NCI-H446 (cell line): ENCODE data around the gene FBXO31.
"Not testable (repeated sequence)": the region's sequence is repeated elsewhere in the genome, so short reads cannot be mapped to it uniquely, and the experiment has no call there.

Source experiments
- DNase-seq, 2 experiments: peaks; one replicate each; lab custom pipeline; 2025; lab: John Stamatoyannopoulos, UW

Gene FBXO31

DNA sequence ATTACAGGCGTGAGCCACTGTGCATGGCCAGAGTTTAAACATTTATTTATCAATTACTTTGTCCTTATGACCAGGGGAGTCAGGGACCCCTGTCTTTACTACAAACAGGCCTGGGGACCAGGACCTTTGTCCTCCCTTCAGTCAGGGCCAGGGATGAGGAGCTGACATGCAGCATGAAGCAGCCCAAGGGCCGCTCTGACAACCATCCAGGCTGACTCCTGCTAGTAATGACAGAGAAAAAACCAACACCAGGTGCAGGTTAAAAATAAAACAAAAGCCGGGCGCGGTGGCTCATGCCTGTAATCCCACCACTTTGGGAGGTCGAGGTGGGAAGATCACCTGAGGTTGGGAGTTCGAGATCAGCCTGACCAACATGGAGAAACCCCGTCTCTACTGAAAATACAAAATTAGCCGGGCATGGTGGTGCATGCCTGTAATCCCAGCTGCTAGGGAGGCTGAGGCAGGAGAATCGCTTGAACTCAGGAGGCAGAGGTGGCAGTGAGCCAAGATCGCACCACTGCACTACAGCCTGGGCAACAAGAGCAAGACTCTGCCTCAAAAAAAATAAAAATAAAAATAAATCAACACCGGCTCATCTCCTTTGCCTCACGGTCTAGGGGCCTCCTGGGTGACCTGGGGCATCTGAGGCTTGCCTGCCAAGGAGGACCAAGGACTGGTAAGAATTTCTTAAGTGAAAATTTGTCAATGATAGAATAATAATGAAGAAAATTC lies 20.6 kb downstream of the FBXO31 start:
- DNase-seq = not testable (repeated sequence)

DNA sequence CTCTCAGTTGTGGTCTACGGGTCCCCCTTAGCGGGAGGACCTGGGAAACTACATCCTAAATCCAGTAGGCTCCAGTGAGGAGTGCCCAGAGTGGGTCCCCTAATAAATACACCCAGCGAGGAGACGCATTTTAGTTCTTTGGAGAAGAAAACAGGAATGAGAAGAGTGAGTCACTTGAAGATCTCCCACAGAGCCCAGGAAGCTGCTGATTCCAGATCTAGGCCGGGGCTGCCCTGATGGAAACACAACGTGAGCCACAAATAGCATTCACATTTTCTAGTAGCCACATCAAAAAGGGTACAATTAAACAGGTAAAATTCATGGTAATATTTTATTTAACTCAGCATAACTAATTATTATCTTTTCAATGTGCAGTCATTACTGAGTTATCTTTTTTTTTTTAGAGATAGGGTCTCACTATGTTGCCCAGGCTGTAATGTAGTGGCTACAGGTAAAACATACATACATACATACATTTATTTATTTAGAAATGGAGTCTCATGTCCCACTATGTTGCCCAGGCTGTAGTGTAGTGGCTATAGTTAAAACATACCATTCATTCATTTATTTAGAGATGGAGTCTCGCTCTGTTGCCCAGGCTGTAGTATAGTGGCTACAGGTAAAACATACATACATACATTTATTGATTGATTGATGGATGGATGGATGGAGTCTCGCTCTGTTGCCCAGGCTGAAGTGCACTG lies 21.5 kb downstream of the FBXO31 start:
- DNase-seq = no peak

DNA sequence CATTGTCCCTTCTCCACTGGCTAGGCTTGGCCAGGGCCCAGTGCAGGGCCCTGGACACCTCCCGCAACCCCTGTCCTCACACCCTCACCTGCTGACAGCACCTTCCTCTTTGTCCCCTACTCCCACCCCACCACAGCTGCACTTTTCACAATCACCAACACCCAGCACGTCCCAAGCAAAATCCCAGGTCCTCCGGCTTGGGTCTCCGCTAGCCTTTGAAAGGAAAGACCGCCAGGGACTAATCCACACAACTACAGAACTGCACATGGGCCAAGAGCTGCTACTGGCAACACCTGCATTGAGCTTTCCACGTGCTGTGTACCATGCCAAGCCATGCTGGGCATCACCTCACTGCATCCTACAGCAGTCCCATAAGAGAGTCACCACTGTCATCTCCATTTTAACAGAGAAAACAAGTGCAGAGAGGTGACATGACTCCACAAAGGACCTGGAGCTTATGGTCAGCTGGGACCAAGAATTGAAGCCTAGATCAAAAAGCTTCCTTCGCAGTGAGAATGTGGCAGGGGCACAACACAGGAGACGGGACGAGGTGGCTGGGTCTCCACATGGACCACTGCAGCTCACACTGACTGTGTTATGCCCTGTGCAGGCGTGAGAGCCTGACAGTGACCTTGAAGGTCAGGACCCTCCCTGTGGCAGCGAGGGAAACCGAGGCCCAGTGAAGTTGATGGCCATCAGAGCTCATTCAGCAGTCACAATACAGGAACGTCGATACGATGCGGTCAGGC lies 22.5 kb downstream of the FBXO31 start:
- no peak for DNase-seq

DNA sequence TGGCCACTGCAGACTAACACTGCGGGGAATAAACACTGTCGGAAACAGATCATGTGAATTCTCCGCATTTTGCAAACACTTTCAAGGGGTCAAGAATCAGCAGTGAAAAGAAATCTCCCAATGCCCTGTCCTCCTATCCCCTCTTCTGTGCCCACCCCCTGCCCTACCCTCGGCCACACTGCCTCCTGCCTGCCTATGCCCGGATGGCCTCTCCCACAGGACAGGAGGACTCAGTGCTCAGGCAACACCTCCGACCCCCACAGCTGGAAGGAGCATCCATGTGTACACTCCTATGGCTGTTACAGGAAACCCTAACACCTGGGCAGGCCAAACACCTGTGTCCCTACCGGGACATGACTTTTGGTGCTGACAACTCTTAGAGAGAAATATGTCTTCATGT lies 24.5 kb downstream of the FBXO31 start:
- DNase-seq = no peak

DNA sequence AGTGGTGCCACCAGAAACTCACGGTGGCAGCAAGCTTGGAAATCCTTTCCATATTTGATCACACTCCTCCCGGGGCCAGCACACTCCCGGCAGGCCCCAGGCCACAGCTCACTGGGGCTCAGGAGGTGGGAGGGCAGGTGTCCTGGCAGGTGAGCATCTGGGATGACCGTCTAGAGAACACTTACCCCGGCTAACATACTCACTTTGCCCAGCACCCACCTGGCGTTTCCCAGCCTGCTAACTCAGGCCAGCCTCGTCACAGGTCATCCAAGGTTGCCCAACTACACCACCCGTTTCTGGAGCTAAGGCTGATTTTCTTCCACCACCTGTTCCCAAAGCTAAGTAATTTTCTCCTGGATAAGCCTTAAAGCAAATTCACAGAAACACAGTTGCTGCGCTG lies 24.9 kb downstream of the FBXO31 start:
- DNase-seq = no peak

DNA sequence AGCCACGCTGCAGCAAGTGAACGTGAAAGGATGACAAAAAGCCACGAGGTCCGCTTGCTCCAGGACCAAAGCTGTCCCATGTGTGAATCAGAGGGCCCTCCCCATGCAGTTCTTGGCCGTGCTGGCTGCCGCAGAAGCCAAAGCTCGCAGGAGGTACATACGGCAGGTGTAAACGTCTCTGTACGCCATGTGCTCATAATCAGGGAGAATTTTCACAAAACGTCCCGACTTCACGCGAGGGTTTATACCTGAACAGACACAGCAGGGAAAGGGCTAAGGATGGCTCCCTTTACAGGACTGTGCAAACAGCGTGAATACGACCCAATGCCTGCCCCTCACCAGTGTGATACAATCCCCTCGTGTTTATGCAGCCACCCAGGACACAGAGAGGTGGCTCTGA lies 25.3 kb downstream of the FBXO31 start:
- no peak for DNase-seq

DNA sequence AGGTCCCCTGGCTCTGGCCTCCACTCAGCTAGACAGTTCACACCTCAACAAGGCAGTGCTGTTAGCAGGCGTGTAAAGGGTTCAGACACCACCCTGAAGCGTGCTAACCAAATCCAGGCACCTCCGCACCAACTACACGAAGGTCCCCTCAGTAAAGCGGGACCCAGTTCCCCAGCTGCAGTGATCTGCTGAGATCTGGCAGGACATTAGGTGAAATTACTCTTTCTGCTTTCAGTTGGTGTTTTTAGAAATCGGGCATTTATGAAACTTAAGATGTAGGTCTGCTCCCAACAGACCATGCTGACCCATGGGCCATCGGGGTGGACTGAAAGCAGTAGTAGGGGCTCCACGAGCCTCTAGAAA lies 27.1 kb downstream of the FBXO31 start:
- no peak for DNase-seq

DNA sequence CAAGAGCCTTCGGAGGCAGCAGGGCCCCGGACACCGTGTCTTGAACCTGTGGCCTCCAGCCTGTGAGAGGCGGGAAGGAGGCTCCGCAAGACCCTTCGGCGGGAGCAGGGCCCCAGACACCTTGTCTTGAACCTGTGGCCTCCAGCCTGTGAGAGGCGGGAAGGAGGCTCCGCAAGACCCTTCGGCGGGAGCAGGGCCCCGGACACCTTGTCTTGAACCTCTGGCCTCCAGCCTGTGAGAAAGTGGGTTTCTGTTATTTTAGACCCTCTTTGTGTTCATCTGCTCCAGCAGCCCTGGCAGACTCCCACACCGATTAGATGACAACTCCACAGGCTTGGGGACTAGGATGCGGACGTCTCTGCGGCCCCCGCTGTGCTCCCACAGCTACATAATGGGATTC lies 30.0 kb downstream of the FBXO31 start:
- DNase-seq = no peak

DNA sequence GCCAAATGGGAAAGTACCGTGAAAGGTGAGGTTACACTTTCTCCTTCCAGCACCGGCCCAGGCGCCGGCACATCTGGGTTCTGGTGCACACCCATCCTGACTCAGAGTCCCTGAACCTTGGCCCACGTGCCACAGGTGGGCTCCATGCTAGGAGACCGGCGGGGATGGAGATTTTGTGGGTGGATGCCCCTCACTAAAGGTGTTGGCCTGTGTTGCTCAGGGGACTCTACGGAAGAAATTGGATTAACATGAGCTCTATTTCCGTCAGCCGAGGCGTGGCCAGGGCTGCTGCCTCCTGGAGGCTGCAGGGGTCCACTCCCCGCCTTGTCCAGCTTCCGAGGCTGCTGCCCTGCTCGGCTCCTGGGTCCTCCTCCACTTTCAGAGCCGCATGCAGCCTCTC lies 30.8 kb downstream of the FBXO31 start:
- no peak for DNase-seq

DNA sequence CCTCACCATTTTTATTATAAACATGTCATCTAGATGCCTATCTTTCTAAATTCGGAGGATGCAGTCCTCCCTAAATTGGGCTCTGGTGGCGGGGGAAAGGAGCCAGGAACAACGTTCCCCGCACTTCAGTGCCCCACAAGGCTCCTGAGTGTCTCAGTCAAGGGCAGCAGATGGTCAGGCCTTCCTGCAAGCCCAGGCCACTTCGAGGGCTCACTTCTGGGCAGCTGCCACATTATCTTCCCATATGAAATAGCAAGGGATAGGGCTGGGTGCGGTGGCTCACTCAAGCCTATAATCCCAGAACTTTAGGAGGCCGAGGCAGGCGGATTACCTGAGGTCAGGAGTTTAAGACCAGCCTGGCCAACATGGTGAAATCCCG lies 32.3 kb downstream of the FBXO31 start:
- no peak for DNase-seq

DNA sequence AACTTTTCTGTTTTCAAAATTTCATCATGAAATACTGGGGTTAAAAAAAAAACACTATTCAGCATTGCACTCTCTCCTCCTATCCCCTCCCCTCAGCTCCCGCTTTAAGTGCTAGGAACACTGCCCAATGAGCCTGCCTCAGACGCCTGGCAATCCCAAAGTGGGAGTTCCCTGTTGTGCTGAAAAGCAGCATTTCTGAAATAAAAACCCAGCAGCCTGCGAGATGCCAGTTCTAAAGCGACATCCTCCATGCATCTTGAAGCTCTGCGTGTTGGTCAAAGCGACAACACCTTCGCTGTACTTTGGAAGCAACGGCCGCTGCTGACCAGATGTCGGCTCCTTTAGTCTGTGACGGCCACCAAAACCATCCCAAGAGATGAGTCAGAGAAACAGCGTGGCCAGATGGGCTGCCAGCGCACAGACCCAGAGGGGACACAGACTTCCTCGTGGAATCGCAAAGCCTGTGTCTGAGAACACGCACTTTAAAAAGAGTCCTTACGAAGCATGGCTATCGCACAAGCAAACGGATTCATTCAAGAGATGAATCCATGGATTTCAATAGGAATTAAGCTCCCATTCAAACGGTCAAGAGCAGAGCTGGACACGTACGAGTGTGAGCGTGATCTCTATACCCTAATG lies 32.8 kb downstream of the FBXO31 start:
- no peak for DNase-seq

DNA sequence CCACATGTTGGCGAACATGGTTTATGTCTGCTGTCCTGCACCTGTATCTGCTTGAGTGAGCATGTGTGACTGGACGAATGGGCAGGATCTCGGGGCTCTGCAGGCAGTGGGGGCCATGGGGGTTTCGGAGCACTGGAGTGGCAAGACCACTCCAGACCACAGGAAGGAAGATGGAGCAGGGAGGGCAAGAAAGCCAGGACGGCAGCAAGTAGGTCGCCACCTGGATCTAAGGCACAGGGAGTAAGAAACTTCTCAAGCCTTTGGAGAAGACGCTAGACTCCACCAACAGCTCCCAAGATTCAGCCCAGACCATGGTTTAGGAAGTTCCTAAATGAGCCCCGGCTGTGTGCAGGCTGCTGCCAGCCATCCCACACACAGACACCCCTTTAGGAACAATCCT lies 33.5 kb downstream of the FBXO31 start:
- DNase-seq = no peak

DNA sequence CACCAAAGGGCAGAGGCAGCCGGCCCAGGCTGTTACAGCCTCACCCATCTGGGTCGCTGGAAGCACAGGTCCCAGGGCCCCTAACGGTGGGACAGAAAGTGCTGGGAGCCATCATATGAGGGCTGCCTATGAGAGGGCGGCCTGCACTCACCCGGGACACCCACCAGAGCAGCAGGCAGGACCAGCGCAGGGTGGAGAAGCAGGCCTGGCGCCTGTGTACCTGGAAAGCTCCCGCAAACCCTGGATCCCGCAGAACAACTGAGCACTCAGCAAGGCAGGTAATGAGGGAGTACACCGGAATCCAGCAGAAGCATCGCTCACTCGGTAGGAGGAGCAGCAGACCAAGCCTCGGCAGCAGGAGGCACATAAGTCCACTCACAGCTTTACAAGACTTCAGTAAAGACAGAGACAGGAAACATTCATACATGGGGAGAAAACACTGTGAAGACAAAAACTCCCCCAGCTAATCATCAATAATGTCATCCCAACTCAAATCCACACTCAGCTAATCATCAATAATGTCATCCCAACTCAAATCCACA lies 34.9 kb downstream of the FBXO31 start:
- DNase-seq = no peak

DNA sequence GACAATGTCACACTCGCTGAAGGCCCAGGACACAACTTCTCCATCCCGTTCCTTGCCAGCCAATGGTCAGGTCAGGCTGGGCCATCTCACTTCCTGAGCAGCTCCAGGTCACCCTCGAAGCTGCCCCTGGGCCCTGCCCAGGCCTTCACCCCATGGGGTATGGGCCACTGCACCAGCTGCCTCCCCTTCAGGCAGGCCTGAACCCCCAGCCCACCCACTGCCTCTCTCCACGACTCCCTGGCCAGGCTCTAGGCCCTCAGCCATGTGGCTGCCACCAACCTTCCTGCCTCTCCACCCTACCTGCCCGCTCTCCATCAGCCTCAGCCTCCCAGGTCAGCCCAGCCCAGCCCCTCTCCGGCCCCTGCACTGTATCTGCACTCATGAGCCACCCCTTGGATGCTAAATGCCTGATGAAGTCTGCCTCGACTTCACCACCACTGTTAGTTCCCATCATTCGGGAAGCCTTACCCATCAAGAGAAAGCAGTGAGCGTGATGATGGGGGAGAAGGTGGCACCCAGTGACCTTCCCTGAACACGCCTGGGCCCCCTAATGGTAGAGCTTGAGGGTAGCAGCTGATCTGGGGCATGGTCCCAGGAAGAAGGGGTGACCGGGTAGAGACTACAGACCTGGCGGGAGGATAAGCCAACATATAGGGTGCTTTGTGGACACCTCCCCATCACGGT lies 35.5 kb downstream of the FBXO31 start:
- no peak for DNase-seq

DNA sequence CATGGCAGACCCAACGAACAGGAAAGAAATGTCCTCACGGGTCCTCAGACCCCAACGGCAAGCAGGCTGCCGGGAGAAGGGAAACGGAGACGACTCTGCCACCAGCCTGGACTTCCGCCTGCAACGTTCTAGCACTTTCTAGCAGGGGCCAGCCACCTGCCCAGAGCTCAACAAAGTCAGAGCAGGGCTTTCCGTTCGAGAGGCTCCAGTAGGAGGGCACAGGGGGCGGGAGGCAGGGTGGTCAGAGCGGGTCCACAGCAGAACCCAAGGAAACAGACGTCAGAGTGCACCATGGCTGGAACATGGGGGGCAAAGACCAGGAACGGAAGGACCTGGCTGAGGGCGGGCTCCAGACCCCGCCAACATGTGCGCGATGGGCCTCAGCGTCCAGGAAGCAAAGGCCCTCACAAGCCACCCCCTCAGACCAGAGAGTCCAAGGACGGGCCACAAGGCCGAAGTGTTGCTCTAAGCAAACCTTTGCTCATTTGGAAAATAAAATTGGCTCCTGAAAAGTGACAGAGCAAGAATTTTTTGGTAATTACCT lies 37.0 kb downstream of the FBXO31 start:
- no peak for DNase-seq

DNA sequence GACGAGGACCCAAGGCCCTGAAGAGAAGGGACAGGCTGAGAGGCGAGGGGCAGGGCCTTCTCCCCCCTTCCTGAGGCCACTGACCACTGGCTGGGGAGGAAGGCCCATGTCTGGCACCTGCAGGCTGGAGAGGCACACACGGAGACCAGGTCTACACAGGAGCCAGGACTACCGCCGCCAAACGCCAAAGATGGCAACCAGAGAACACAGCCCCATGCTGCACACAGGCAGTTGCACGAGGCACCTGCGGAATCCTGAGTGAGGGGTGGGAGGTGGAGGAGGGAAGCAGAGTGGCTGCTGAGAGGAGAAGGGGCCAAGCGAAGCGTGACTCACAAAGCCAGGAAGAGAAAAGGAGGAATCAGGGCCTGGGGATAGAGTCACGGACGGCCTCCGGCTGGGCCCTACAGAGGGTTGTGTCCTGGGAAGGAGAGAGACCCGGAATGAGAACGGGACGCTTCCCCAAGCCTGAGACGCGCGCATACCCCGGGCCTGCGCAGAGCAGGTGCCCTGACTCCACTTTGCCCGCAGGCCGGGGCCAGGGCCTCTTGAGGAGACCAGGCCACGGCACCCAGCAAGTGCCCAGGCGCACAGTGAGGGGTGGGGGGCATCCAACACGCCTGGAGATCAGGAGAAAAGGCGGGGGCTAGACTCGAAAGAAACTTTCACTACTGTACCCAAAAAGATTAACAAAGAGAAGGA lies 37.7 kb downstream of the FBXO31 start:
- DNase-seq = no peak

DNA sequence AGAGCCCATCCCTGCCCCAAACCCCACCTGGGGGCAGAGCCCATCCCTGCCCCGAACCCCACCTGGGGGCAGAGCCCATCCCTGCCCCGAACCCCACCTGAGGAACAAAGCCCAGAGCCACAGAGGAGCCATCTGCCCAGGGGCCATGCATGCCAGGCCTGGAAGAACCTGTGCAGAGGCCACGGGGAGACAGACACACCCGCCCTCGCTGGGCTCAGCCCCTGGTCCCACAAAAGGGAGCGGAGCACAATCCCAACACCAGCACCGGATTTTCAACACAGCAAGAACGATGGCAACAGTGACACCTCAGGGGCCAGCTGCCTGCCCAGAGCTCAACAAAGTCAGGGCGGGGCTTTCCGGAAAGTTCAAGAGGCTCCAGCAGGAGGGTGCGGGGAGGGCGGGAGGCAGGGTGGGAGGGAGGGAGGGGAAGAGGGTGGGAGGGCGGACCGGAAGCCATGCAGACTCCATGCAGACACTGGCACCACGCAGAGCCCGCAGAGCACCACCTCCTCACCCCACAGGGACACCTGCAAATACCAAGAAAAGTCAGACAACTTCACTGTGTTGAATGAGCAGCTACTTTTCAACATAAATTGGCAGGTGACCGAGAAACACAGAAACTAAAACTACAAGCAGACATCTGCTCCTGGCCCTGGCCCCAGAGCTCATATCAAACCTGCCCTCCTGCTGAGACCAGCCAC lies 38.5 kb downstream of the FBXO31 start:
- DNase-seq = no peak

DNA sequence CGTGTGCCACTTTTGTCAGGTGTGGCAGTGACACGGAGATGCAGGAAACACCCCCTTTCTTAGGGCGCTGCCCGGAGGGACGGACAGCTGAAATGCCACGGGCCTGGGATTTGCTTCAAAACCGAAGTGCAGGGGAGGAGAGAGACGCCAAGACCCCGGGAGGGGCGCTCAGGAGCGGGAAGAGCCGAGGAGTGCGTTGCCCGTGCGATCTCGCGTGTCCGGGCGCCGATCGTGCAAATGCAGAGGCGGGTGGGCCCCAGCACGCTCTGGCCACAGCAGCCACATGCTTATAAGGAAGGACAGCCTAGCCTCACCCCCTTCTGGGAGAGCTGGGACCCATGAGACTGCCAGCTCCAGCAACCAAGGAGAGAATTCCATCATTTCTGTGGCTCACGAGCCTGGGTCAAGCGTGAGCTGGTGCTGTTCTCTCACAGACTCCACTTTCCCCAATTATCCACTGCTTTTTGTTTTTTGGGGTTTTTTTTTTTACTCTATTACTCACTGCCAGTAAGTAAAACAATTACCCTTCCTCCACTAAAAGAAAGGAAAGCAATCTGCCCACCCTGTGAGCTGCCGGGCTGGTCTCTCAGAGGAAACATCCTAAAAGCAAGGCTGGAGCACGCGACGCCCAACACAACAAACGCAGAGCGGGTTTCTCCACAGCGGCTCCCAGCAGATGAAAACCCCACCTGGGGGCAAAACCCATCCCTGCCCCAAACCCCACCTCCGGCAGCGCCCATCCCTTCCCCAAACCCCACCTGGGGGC lies 39.2 kb downstream of the FBXO31 start:
- DNase-seq = no peak

DNA sequence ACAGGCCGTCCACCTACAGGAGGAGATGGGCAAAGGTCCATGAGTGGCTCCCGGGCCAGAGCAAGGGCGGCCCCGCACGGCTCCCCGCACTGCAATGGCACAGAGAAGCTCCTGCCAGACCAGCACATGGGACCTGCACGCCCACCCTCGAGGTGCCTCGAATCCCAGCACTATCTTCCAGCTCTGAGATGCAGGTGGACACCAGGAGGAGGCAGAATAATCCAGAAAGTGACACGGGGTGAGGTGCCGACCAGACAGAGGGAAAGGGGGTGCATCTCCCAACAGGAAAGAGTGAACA lies 39.9 kb downstream of the FBXO31 start:
- DNase-seq = no peak
